Left lobe of liver (tissue), 2 donors: ENCODE data around the gene PLEKHB1. TPM values are rescaled to one million over a fixed set of nuclear protein-coding genes. Genes with fewer than 3 reads are reported as not detected.

Experiments used
- ATAC-seq: fragments of 200-7000 bp; cut with Tn5 transposase; one replicate; pipeline ENCODE4 v1.9.1; 2020; ENCODE audit warnings: mild to moderate bottlenecking, moderate library complexity
- DNase-seq: peaks from one replicate; pipeline ENCODE4 v3.0.0-alpha.2; 2020; ENCODE audit warnings: low spot score
- total RNA-seq: library from RNA; stranded (reverse); gene quantifications from one replicate; pipeline ENCODE4 v1.2.1, GENCODE V29; 2021
- donor health status: DM: no; HTN: no; CAD: no; lungs with moderate emphysema.
- donor health status: DM: no; HTN: yes; CAD: no.

Gene PLEKHB1
- total RNA-seq = 1.3 TPM

GRCh38 chr11:73645972-73646631 lies at the start of gene PLEKHB1:
Gene PLEKHB1 (plus strand): TSS chr11:73646581. CDS start chr11:73646609, 28 bp downstream.
- DNase-seq (no peak), ATAC-seq (no peak)

- peak; percentile 48 for DNase-seq
- no peak for ATAC-seq
Measured at GRCh38 chr11:73597336-73597955, 48.9 kb upstream of the PLEKHB1 start.

DNA sequence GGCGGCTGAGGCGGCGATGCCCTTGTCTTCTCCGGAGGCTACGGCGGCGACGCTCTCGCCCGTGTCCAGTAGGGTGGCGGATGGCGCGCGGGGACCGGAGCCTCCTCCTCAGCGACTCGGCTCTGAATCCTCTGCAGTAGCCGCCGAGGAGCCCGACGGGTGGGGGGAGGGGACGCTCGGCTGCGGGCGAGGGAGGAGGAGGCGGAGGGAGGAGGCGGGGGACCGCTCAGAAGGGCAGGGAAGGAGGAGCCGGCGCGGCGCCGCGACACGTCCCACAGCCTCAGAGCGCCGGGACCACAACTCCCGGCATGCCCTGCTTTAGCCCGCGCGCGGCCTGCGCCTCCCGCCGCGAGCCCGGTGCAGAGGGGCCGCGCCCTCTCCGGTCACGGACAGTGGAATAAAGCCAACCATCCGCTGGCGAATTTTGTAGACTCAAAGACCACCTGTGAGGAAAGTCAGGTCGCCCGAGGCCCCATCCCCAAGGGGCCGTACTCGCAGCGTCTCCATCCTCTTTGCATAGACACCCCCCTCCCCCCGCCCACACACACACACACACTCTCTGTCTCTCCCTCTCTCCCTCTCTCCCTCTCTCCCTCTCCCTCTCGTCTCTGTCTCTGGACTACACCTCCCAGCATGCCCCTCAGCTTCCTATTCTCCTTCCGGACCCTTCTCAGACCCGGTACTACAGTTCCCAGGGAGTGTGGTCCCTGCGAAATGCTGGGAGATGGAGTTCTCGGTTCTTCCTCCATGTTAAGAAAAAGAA lies 48.2 kb upstream of the PLEKHB1 start, which contains the start of gene FAM168A:
TSS of gene FAM168A (minus strand) at position 157 of the 763 bp plus-strand sequence. CDS start 129,638 bp downstream, outside the sequence.
- ATAC-seq (peak; percentile 96), DNase-seq (peak; percentile 97)

- DNase-seq = no peak
- peak; percentile 1 for ATAC-seq
Measured at GRCh38 chr11:73598719-73599379, 47.5 kb upstream of the PLEKHB1 start.

DNA sequence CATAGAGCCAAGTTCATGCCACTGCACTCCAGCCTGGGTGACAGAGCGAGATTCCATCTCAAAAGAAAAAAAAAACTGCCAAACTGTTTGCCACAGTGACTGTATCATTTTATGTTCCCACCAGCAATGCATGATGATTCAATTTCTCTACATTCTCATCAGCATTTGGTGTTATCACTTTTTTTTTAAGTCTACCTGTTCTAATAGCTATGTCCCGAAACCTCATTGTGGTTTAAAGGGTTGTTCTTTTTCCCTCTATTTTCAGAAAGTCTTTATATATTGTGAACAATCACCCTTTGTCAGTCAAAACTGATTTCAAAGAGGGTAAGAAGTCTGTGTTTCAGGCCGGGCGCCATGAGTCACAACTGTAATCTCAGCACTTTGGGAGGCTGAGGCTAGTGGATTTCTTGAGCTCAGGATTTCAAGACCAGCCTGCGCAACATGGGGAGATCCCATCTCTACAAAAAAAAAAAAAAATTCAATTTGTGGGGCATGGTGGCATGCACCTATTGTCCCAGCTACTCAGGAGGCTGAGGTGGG lies 33.7 kb upstream of the PLEKHB1 start:
- no peak for ATAC-seq
- DNase-seq = no peak

- DNase-seq = no peak
- ATAC-seq = no peak
Measured at GRCh38 chr11:73614591-73614990, 31.8 kb upstream of the PLEKHB1 start.

GRCh38 chr11:73622926-73623593 lies 23.3 kb upstream of the PLEKHB1 start:
- DNase-seq = no peak
- ATAC-seq = no peak

- peak; percentile 24 for ATAC-seq
- no peak for DNase-seq
Measured at GRCh38 chr11:73623686-73624085, 22.7 kb upstream of the PLEKHB1 start.

- peak; percentile 99 for ATAC-seq
- DNase-seq = peak; percentile 75
Measured at GRCh38 chr11:73625696-73626318, 20.6 kb upstream of the PLEKHB1 start.

GRCh38 chr11:73629907-73630306 lies 16.5 kb upstream of the PLEKHB1 start:
- DNase-seq (no peak), ATAC-seq (no peak)

- ATAC-seq = no peak
- no peak for DNase-seq
Measured at GRCh38 chr11:73632996-73633395, 13.4 kb upstream of the PLEKHB1 start.

DNA sequence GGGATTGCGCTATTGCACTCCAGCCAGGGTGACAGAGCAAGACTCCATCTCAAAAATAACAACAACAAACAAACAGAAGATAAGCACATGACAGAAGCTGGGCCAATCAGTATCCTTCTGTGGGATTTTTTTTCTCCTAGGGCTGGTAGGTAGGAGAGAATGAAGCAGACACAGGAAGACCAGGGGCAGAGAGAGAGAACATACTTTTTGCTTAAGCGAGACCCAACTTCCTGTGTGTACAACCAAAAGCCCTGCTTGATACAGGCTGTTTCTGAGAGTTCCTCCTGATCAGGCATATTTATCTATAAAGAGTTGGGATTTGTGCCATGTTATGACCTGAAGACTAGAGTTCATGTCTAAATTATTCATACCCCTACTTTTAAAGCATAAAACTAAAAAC lies 12.4 kb upstream of the PLEKHB1 start:
- ATAC-seq = no peak
- DNase-seq = no peak

DNA sequence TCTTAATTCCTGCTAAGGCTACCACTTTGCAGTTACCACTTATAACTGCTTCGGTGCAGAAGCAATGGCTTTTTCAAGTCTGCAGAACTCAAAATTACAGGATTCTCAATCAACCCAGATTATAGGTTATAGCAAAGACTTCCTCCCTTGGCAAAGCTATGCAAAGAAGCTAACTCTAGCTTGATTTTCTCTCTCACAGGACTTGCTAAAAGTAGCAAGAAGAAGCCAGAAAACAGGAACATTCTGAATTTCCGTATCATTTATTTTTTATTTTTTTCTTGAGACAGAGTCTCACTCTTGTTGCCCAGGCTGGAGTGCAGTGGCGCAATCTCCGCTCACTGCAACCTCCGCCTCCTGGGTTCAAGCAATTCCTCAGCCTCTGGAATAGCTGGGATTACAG lies 10.7 kb upstream of the PLEKHB1 start:
- ATAC-seq (no peak), DNase-seq (no peak)

DNA sequence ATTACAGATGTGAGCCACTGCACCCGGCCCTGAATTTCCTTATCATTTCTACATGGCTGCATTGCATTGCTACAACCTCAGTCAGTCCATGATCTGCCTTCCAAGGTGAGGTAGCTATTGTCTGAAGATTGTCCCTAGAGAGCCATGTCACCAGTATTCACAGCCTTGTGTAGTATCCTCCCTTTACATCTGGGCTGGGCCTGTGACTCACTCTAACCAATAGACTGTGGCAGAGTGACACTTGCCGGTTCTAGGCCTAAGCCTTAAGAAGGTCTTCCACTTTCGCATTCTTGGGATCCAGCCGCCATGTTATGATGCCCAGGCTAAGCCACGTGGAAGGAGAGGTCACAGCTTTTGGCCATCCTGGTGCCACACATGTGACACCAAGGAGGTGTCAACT lies 10.1 kb upstream of the PLEKHB1 start:
- ATAC-seq (no peak), DNase-seq (no peak)

DNA sequence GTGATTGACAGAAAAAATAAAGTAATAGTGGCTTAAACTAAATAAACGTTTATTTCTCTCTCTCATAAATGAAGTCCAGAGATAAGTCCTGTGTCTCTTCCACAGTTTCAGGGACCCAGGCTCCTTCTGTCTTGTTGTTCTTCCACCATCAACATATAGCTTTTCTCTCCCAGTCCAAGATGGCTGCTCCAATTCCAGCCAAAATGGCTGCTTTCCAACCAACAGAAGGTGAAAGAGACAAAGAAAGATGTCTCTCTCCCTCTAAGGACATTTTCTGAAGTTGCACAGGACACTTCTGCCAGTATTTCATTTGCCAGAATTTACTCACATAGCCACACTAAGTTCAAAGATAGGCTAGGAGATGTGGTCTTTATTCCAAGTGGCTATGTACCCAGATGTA lies 9.4 kb upstream of the PLEKHB1 start:
- ATAC-seq (no peak), DNase-seq (no peak)

DNA sequence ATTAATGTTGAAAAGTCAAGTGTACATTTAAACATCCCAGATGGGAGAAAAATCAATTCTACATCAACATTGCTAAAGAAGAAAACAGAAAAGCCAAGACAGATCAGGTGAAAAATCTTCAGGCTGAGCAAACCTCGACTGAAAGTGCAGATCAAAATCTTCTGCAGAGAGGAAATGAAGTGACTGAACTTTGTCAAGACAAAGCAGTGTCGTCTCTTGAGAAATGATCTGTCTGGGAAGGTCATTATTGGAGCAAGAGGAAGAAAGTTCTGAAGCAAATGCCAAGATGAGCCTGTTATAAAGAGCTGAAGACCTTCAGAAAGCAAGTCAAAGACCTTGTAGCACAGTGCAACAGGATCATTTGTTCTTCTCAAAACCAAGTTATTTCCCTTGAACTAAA lies 5.8 kb upstream of the PLEKHB1 start:
- no peak for DNase-seq
- ATAC-seq = no peak

- DNase-seq (no peak), ATAC-seq (no peak)
Measured at GRCh38 chr11:73641668-73642067, 4.7 kb upstream of the PLEKHB1 start.

GRCh38 chr11:73645121-73645969 lies 1.0 kb upstream of the PLEKHB1 start:
- DNase-seq (no peak), ATAC-seq (peak; percentile 19)

DNA sequence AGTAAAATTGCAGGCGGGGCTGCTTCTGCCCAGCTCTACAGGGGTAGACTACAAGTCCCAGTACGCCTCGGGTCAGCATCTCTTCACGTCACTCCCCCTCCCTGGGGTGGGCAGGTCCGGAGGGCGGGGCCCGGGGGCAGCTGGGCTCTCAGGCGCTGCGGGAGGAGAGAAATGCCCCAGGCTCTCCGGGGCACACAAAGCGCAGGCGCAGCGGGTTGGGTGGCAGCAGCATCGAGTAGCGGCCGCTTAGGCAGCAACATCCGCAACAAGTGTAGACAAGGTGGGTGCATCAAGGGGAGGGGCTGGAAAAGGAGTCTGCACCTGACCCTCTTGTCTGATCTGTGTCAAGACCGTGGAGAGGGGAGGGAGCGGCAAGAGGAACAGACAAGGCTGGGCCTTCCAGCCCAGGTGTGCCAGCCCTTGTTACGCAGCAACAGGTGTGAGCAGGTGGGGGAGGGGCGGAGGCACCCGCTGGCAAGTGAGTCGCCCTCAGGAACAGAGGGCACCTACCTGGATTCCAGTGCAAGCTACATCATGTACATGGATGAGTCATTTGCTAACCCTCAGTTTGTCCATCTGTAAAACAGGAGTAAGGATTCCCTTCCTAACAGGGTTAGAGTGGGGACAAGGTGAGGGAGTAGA lies 1.2 kb downstream of the PLEKHB1 start:
- ATAC-seq (peak; percentile 88), DNase-seq (peak; percentile 63)
